ENCODE results near the gene IQSEC2. TPM values are rescaled to one million over a fixed set of nuclear protein-coding genes. Genes with fewer than 3 reads are reported as not detected.
A peak's percentile ranks its signal among the peaks of the same experiment; 100 is the strongest.

IQSEC2 gene
- total and polyA plus RNA-seq, 2 of the 4 experiments (the other 2 are of a cell fraction), result 2.5 to 11.4 TPM

DNA sequence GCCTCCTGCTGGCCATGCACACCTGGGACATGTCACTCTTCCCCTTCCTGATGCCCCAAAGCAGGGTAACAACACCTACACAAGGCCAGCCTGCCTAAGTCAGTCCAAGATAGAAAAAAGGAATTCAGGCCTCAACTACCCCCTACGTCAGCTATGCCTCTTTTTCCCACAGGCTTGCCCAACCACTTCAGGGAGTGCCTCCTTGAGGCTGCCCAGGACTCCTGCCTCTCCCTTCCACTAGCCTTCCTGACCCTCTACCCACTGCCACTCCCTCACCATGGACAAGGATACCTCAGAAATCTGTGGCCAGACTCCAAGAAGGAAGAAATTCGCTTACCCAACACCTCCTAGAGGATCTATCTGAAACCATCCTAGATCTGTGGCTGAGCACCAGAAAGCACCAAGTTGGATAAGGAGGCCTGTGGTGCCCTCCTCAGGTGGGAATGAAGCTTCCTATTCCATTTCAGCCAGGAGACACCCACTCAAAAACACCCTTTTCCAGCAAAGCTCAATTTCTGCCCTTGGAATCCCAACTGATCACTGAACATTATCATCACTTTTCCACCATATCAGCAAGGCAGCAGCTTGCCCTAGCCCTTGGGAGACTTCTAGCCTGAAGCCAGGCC lies 58.2 kb downstream of the IQSEC2 start:
- H3K79me1 ChIP-seq (ENCODE audit: low read depth in 1 of 2, low read length in 2 of 2), result peaks cover 4 to 66% of the 10 kb centered on the region in 2 experiments; a peak in 3 of 4 replicates
- no peak overlapping the region for H3K4ac ChIP-seq (ENCODE audit: low read depth, low read length)
- 88% methylated on average over 1 of the region's 2 CpGs; no CpG with 5 or more reads in 1 of the 2 experiments for WGBS, 2 experiments (ENCODE audit: extremely low coverage in 2 of 2, insufficient read length in 1 of 2)
- in situ Hi-C loops (cut with MboI; ENCODE audit: low sequenced_read_pairs), result no loop called here
- H3K27ac ChIP-seq (ENCODE audit: insufficient read depth, low read length), result no peak overlapping the region
- BruUV-seq (replicated peaks), result no TSS peak
- H3K27me3 ChIP-seq (ENCODE audit: control insufficient read depth, insufficient read depth, low read length), result no peaks in the 10 kb centered on the region
- no peak overlapping the region for H2BK120ac ChIP-seq (ENCODE audit: low read depth, low read length)
- peaks cover 37% of the 10 kb centered on the region for H3K9me1 ChIP-seq (ENCODE audit: insufficient read depth, low read length)
- H3K4me1 ChIP-seq (ENCODE audit: control insufficient read depth, insufficient read depth, low read length), result peaks cover 13% of the 10 kb centered on the region
- peaks cover 32% of the 10 kb centered on the region for H3K36me3 ChIP-seq (ENCODE audit: control insufficient read depth, insufficient read depth, low read length)
- peak overlapping the region; percentile 13; the same call in 1 of the 2 replicates for H3K14ac ChIP-seq (replicated peaks; ENCODE audit: low read depth, low read length)
- peak overlapping the region; percentile 94 for H3K4me2 ChIP-seq (ENCODE audit: low read depth, low read length)
- POLR2A ChIA-PET (ENCODE audit: unreplicated experiment), result no interaction called here
- H3K18ac ChIP-seq (ENCODE audit: low read depth, low read length), result no peak overlapping the region
- ATAC-seq (ENCODE audit: low read depth) (no peak), DNase-seq (no peak)
- peak overlapping the region; percentile 11 for H2AK9ac ChIP-seq (replicated peaks; ENCODE audit: low read depth, low read length, poor library complexity)
- no peak overlapping the region for H2BK5ac ChIP-seq (ENCODE audit: low read depth, low read length, poor library complexity, severe bottlenecking)
- dilution Hi-C loops (cut with HindIII; ENCODE audit: low sequenced_read_pairs, unreplicated experiment), result no loop called here
- no peak overlapping the region for H4K5ac ChIP-seq (ENCODE audit: low read depth, low read length)
- CTCF ChIA-PET, result no interaction called here
- H3K56ac ChIP-seq (ENCODE audit: extremely low read depth, insufficient read depth, low read length), result no peak overlapping the region
- no peak overlapping the region for H2BK20ac ChIP-seq (ENCODE audit: low read depth, low read length)
- H4K91ac ChIP-seq (ENCODE audit: insufficient read depth, low read depth, low read length), result no peak overlapping the region
- H3K23ac ChIP-seq (ENCODE audit: low read depth, low read length), result peak overlapping the region; percentile 45; the same call in 1 of the 2 replicates
- no peak overlapping the region for H2AFZ ChIP-seq (replicated peaks; ENCODE audit: low read length, poor library complexity)
- no peak overlapping the region for H2BK15ac ChIP-seq (ENCODE audit: low read depth, low read length)
- TF ChIP-seq MAFK (IDR thresholded peaks at IDR 0.05; ENCODE audit: low read depth, low read length), result no peak
- TF ChIP-seq, protein P1, sequence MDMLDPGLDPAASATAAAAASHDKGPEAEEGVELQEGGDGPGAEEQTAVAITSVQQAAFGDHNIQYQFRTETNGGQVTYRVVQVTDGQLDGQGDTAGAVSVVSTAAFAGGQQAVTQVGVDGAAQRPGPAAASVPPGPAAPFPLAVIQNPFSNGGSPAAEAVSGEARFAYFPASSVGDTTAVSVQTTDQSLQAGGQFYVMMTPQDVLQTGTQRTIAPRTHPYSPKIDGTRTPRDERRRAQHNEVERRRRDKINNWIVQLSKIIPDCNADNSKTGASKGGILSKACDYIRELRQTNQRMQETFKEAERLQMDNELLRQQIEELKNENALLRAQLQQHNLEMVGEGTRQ (IDR thresholded peaks at IDR 0.05; ENCODE audit: low read depth, low read length), result no peak
- TF ChIP-seq MAZ (IDR thresholded peaks at IDR 0.05; ENCODE audit: borderline replicate concordance, low read depth, low read length), result no peak
- no peak for TF ChIP-seq FOS (IDR thresholded peaks at IDR 0.05; ENCODE audit: low read depth, low read length)
- intact Hi-C loops (cut with micrococcal nuclease), result loop anchor here (5.0 kb wide), 1 partner anchor 131 kb away; the partner anchor contains the start of gene KANTR
- peak overlapping the region; percentile 94; the same call in 1 of the 2 replicates for H3K9ac ChIP-seq (ENCODE audit: low read depth, low read length)
- H2AK5ac ChIP-seq (ENCODE audit: low read depth, low read length), result no peak overlapping the region
- H3K4me3 ChIP-seq (ENCODE audit: insufficient read depth, low read depth, low read length), result peak overlapping the region; percentile 75
- no peak overlapping the region for H4K8ac ChIP-seq (ENCODE audit: low read depth in 2 of 2, low read length in 2 of 2)
- H3K9me3 ChIP-seq (ENCODE audit: control insufficient read depth, insufficient read depth, low read length), result no peaks in the 10 kb centered on the region
- peaks cover 63% of the 10 kb centered on the region for H4K20me1 ChIP-seq (ENCODE audit: insufficient read depth, low read length)

Small RNA genes lying within 50 kb of the gene (microRNA-seq; reads per million reads assigned to microRNA genes)
- not detected for gene RF00019 (ENCODE audit: insufficient read depth, insufficient read length)

Small RNA genes lying within 50 kb of the gene (small RNA-seq; reads per million reads assigned to genes)
- 0 reads per million in 5 experiments for gene RF00019

Other genes starting within 250 kb of the IQSEC2 start
- 0.90 and 1.1 TPM in 2 replicates for gene GPR173, start 232.8 kb downstream of the IQSEC2 start, total RNA-seq (2012; rRNA removed)
- gene GPR173, start 232.8 kb downstream of the IQSEC2 start, polyA plus RNA-seq (2012; rRNA removed), result 5.2 and 6.1 TPM in 2 replicates
- gene TSPYL2, start 199.2 kb downstream of the IQSEC2 start, total RNA-seq (2012; rRNA removed), result 19.2 and 20.6 TPM in 2 replicates
- gene TSPYL2, start 199.2 kb downstream of the IQSEC2 start, polyA plus RNA-seq (2012; rRNA removed), result 42.6 and 49.7 TPM in 2 replicates
- gene KANTR, start 187.4 kb downstream of the IQSEC2 start, total RNA-seq (2012; rRNA removed), result 3.6 and 6.3 TPM in 2 replicates
- 1.3 and 1.6 TPM in 2 replicates for gene KANTR, start 187.4 kb downstream of the IQSEC2 start, polyA plus RNA-seq (2012; rRNA removed)
- 65.8 and 84.6 TPM in 2 replicates for gene KDM5C, start 56.4 kb downstream of the IQSEC2 start, total RNA-seq (2012; rRNA removed)
- 75.4 and 75.8 TPM in 2 replicates for gene KDM5C, start 56.4 kb downstream of the IQSEC2 start, polyA plus RNA-seq (2012; rRNA removed)
- gene SMC1A, start 141.1 kb upstream of the IQSEC2 start, total RNA-seq (2012; rRNA removed), result 41.0 and 43.0 TPM in 2 replicates
- 34.3 and 35.8 TPM in 2 replicates for gene SMC1A, start 141.1 kb upstream of the IQSEC2 start, polyA plus RNA-seq (2012; rRNA removed)
- gene RIBC1, start 141.3 kb upstream of the IQSEC2 start, total RNA-seq (2012; rRNA removed), result 0.36 and 0.83 TPM in 2 replicates
- 0.31 and 0.39 TPM in 2 replicates for gene RIBC1, start 141.3 kb upstream of the IQSEC2 start, polyA plus RNA-seq (2012; rRNA removed)
- gene HSD17B10, start 152.8 kb upstream of the IQSEC2 start, total RNA-seq (2012; rRNA removed), result 80.5 and 99.8 TPM in 2 replicates
- gene HSD17B10, start 152.8 kb upstream of the IQSEC2 start, polyA plus RNA-seq (2012; rRNA removed), result 118 and 125 TPM in 2 replicates